K562 (cell line): ENCODE results near the gene FANCD2. TPM values are rescaled to one million over a fixed set of nuclear protein-coding genes. Genes with fewer than 3 reads are reported as not detected.

Experiments
- CGGBP1 ChIP-seq: fragments of 250-450 bp; sonication (Bioruptor Pico); IDR thresholded peaks from 2 replicates; pipeline ENCODE4 v1.9.0; 2021; ENCODE audit warnings: mild to moderate bottlenecking
- FUS ChIP-seq: fragments of 200-400 bp; formaldehyde crosslinking; optimal IDR thresholded peaks from 2 replicates; pipeline ENCODE3; 2017; ENCODE audit warnings: low read depth, low read length
- HOXB6 ChIP-seq: fragments of 250-450 bp; sonication (Bioruptor Pico); IDR thresholded peaks from 2 replicates; pipeline ENCODE4 v1.5.1; 2022; ENCODE audit warnings: mild to moderate bottlenecking, borderline replicate concordance
- KDM2B ChIP-seq: fragments of 250-450 bp; sonication (Bioruptor Pico); IDR thresholded peaks from 2 replicates; pipeline ENCODE4 v1.8.0; 2021; ENCODE audit warnings: mild to moderate bottlenecking, moderate library complexity
- MECOM ChIP-seq: fragments of 250-450 bp; sonication (Bioruptor Pico); IDR thresholded peaks from 2 replicates; pipeline ENCODE4 v1.8.0; 2022; ENCODE audit warnings: inconsistent platforms
- MTF1 ChIP-seq: fragments of 250-450 bp; sonication (Bioruptor Pico); IDR thresholded peaks from 2 replicates; pipeline ENCODE4 v1.9.0; 2021; ENCODE audit warnings: moderate library complexity, mild to moderate bottlenecking, inconsistent platforms, borderline replicate concordance
- MYC ChIP-seq, 2 experiments: fragments of 250-450 bp in 1 of 2; sonication (Bioruptor Pico) in 1 of 2; IDR thresholded peaks; 2 replicates each; pipeline versions ENCODE4 v1.5.1 to v1.6.1; 2012 to 2021; ENCODE audit warnings: low read depth in 2 of 2, borderline replicate concordance in 1 of 2, improper control_type of control experiment in 1 of 2, low read length in 1 of 2, mild to moderate bottlenecking in 1 of 2, moderate library complexity in 1 of 2
- OTX1 ChIP-seq: fragments of 450-650 bp; formaldehyde crosslinking; IDR thresholded peaks from 2 replicates; pipeline ENCODE4 v1.4.0; 2022; ENCODE audit warnings: mild to moderate bottlenecking
- PCBP1 ChIP-seq: fragments of 200-400 bp; formaldehyde crosslinking; IDR thresholded peaks from 2 replicates; pipeline ENCODE4 v1.6.1; 2018; ENCODE audit warnings: mild to moderate bottlenecking, low read depth, low read length; ENCODE audit not compliant: poor library complexity, severe bottlenecking
- POLR2B ChIP-seq: fragments of 450-650 bp; IDR thresholded peaks from 2 replicates; pipeline ENCODE4 v1.6.1; 2018; ENCODE audit warnings: low read depth; ENCODE audit not compliant: partially characterized antibody
- POU5F1 ChIP-seq: fragments of 150-350 bp; IDR thresholded peaks from 2 replicates; pipeline ENCODE4 v1.6.1; 2014; ENCODE audit warnings: borderline replicate concordance, low read length, low read depth, mild to moderate bottlenecking; ENCODE audit not compliant: partially characterized antibody
- PRPF4 ChIP-seq: fragments of 200-400 bp; formaldehyde crosslinking; IDR thresholded peaks from one replicate; pipeline ENCODE4 v1.6.1; 2017; ENCODE audit warnings: low read length, low read depth, mild to moderate bottlenecking; ENCODE audit not compliant: insufficient read depth, poor library complexity, severe bottlenecking
- RFX1 ChIP-seq: fragments of 450-650 bp; IDR thresholded peaks from 2 replicates; pipeline ENCODE4 v1.6.1; 2016; ENCODE audit warnings: mild to moderate bottlenecking, moderate library complexity
- SMAD2 ChIP-seq: fragments of 150-350 bp; IDR thresholded peaks from 2 replicates; pipeline ENCODE4 v1.6.1; 2014; ENCODE audit warnings: low read depth, mild to moderate bottlenecking, low read length
- SPI1 ChIP-seq: IDR thresholded peaks from 2 replicates; pipeline ENCODE4 v1.6.1; 2011; ENCODE audit warnings: low read depth, low read length, control low read depth, borderline replicate concordance
- TAF15 ChIP-seq: fragments of 200-400 bp; formaldehyde crosslinking; IDR thresholded peaks from 2 replicates; pipeline ENCODE4 v1.6.1; 2017; ENCODE audit warnings: mild to moderate bottlenecking, low read depth, low read length, moderate library complexity
- TCFL5 ChIP-seq: fragments of 250-450 bp; sonication (Bioruptor Pico); conservative IDR thresholded peaks from 2 replicates; pipeline ENCODE4 v1.6.1; 2021; ENCODE audit warnings: mild to moderate bottlenecking, moderate library complexity, matching md5 sums
- TFAM ChIP-seq: fragments of 250-450 bp; sonication (Bioruptor Pico); conservative IDR thresholded peaks from 2 replicates; pipeline ENCODE4 v1.5.0; 2021; ENCODE audit warnings: mild to moderate bottlenecking, moderate library complexity
- USF2 ChIP-seq: sonication (generic); formaldehyde crosslinking; IDR thresholded peaks from 2 replicates; pipeline ENCODE4 v1.5.0; 2020; ENCODE audit warnings: missing genetic modification reagents
- ZBTB34 ChIP-seq: fragments of 250-450 bp; sonication (Bioruptor Pico); IDR thresholded peaks from 2 replicates; pipeline ENCODE4 v1.8.0; 2021; ENCODE audit warnings: mild to moderate bottlenecking, moderate library complexity
- ZC3H8 ChIP-seq: fragments of 450-650 bp; IDR thresholded peaks from 2 replicates; pipeline ENCODE4 v1.6.1; 2017
- ZNF165 ChIP-seq: fragments of 250-450 bp; sonication (Bioruptor Pico); IDR thresholded peaks from 2 replicates; pipeline ENCODE4 v1.4.0; 2020; ENCODE audit warnings: borderline replicate concordance
- ZNF175 ChIP-seq: fragments of 200-800 bp; sonication (Bioruptor generic); IDR thresholded peaks from 2 replicates; pipeline ENCODE4 v1.6.1; 2016; ENCODE audit warnings: low read depth, mild to moderate bottlenecking, missing genetic modification characterization, missing compliant biosample characterization
- ZNF239 ChIP-seq: fragments of 250-450 bp; sonication (Bioruptor Pico); IDR thresholded peaks from 2 replicates; pipeline ENCODE4 v1.4.0; 2020; ENCODE audit warnings: mild to moderate bottlenecking
- ZNF551 ChIP-seq: fragments of 250-450 bp; sonication (Bioruptor Pico); IDR thresholded peaks from 2 replicates; pipeline ENCODE4 v1.5.0; 2021; ENCODE audit warnings: mild to moderate bottlenecking, moderate library complexity
- polyA plus RNA-seq, 8 experiments: library from polyadenylated mRNA; depleted of rRNA in 4 of 8; stranded (reverse) in 5 of 8; unstranded in 3 of 8; fragments of >200 nt; fragmentation: Nextera tagmentation in 2 of 8; fragmentation: Illumina TruSeq in 1 of 8; extraction: Ambion mirVana in 2 of 8; extraction: Trizol in 1 of 8; gene quantifications; 2 replicates each; pipeline versions ENCODE4 v1.2.1 to v1.2.3, GENCODE V29; 2011 to 2014; ENCODE audit warnings: inconsistent platforms in 1 of 8, missing spikeins in 1 of 8
- total RNA-seq, 7 experiments: library from RNA; depleted of rRNA in 6 of 7; stranded (reverse); fragments of >200 nt in 6 of 7; fragmentation: Illumina TruSeq in 2 of 7; extraction: Trizol in 2 of 7; gene quantifications; 2 replicates each; pipeline versions ENCODE4 v1.2.1 to v1.2.3, GENCODE V29; 2011 to 2021; ENCODE audit warnings: low replicate concordance in 1 of 7

FANCD2 gene
- total and polyA plus RNA-seq, 9 of the 15 experiments (the other 6 are each of a cell fraction or from before 2014, with no cell fraction given), result 59.4 to 137 (median 96.1) TPM

GRCh38 chr3:10026084-10026890 lies at the start of gene FANCD2 (continued):
- TF ChIP-seq SPI1 (no peak), SMAD2 (no peak), OTX1 (CRISPR knock-in tag) (no peak; the same call in 1 of the 2 replicates), ZNF551 (CRISPR knock-in tag) (no peak), FUS (no peak), TAF15 (no peak), HOXB6 (no peak), USF2 (CRISPR knock-in tag) (no peak), ZNF239 (no peak), POLR2B (peak; percentile 80), TCFL5 (CRISPR knock-in tag) (no peak; the same call in 1 of the 2 replicates), RFX1 (no peak), CGGBP1 (CRISPR knock-in tag) (no peak; the same call in 1 of the 2 replicates), ZC3H8 (no peak), POU5F1 (peak; percentile 73), MECOM (no peak), ZNF175 (CRISPR knock-in tag) (0 out of 2 replicates have a peak, but pooled peaks have one; percentile 53), MYC (IDR thresholded peaks at IDR 0.05; ENCODE audit: low read depth, low read length) (peak; percentile 85), MYC (CRISPR knock-in tag; IDR thresholded peaks at IDR 0.05; ENCODE audit: borderline replicate concordance, low read depth) (peak; percentile 57; the same call in 1 of the 2 replicates), ZBTB34 (CRISPR knock-in tag) (no peak), MTF1 (CRISPR knock-in tag) (no peak), KDM2B (no peak), ZNF165 (no peak), PRPF4 (no peak), TFAM (CRISPR knock-in tag) (no peak), PCBP1 (peak; percentile 97)
